Glomerular visceral epithelial cell (primary cell): ENCODE measurements around the gene APIP.

Source experiments
- DNase-seq: peaks from one replicate; pipeline ENCODE4 v3.0.0-alpha.2; 2016; ENCODE audit errors: extremely low spot score

The APIP gene, protein sequence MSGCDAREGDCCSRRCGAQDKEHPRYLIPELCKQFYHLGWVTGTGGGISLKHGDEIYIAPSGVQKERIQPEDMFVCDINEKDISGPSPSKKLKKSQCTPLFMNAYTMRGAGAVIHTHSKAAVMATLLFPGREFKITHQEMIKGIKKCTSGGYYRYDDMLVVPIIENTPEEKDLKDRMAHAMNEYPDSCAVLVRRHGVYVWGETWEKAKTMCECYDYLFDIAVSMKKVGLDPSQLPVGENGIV

GRCh38 chr11:34916015-34916842, at the start of gene APIP, which contains the start of gene PDHX:
Gene APIP (minus strand): TSS chr11:34916379. CDS start chr11:34916284, 95 bp downstream.
Gene PDHX (plus strand): TSS chr11:34916618. CDS start chr11:34916656, 38 bp downstream.
- DNase-seq, result peak; percentile 100

- no peak for DNase-seq
Observed at GRCh38 chr11:34964610-34965331, 48.6 kb upstream of the APIP start.

- DNase-seq, result no peak
Observed at GRCh38 chr11:34963351-34963750, 47.2 kb upstream of the APIP start.

DNA sequence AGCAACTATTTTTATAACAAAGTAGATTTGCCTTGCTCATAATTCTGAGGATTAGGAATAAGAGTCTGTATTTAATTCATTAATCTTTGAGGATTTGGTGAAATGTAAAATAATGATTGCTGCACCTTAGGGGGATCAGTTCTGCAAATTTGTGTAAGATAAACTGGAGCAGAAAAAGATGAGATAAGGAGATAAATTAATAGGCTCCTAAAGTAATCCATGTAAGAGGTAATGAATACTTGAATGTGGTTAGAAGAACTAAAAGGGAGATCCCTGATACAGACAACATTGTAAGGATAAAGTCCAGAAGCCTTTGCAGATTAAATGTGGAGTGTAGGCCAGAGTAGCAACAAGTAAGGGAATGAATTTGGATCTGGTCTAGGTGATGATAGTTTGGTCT, 45.9 kb upstream of the APIP start:
- DNase-seq, result no peak

- no peak for DNase-seq
Observed at GRCh38 chr11:34960277-34960676, 44.1 kb upstream of the APIP start.

GRCh38 chr11:34959770-34960169, 43.6 kb upstream of the APIP start:
- DNase-seq, result no peak

GRCh38 chr11:34957606-34958005, 41.4 kb upstream of the APIP start:
- DNase-seq, result no peak

DNA sequence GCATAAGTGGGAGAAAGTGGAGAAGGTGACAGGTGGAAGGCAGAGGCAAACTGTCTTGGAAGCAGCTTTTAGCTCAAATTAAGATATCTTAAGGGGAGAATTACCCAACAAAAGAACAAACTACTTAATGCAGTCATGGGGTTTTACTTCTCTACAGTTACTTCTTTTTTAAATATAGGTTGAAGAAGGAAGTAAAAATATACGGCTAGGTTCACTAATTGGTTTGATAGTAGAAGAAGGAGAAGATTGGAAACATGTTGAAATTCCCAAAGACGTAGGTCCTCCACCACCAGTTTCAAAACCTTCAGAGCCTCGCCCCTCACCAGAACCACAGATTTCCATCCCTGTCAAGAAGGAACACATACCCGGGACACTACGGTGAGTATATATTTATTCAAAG, 41.0 kb upstream of the APIP start:
- no peak for DNase-seq

DNA sequence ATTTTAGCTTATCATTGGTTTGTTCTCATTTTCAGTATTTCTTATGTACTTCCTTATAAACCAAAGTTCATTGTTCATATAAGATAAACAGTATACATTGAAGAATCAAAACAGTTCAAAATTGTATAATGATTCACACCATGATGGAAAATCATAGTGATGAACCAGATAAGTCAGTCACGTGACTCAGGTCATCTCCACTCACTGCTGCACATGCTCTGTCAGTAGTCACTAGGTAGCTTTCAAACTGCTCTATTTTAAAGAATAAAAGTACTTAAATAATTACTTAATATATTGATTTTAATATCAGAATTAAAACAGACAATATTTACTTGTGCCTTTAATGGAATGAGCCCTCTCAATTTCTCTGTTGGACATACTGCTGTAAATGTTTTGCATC, 37.8 kb upstream of the APIP start:
- no peak for DNase-seq

GRCh38 chr11:34948696-34949095, 32.5 kb upstream of the APIP start:
- DNase-seq, result no peak

DNA sequence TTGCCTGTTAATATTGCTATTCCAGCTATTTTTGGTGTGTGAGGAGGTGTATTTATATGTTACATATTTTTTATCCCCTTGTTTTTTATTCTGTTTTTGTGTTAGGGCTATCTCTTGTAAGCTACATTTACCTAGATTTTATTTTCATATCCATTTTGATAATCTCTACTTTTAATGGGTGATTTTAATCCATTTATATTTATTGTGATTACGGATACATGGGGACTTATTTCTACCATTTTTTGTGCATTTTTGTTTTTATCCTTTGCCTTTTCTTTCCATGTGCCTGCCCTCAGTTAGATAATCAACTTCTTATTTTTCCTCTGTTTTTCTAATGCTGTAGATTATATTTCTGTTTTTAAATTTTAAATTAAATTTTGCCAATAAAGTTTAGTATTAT, 28.5 kb upstream of the APIP start:
- no peak for DNase-seq

- no peak for DNase-seq
Observed at GRCh38 chr11:34941688-34942087, 25.5 kb upstream of the APIP start.

- no peak for DNase-seq
Observed at GRCh38 chr11:34940026-34940677, 24.0 kb upstream of the APIP start.

- no peak for DNase-seq
Observed at GRCh38 chr11:34938611-34939010, 22.4 kb upstream of the APIP start.

- no peak for DNase-seq
Observed at GRCh38 chr11:34936945-34937629, 20.9 kb upstream of the APIP start.

- DNase-seq, result no peak
Observed at GRCh38 chr11:34929794-34930763, 13.9 kb upstream of the APIP start.

GRCh38 chr11:34928960-34929680, 12.9 kb upstream of the APIP start:
- no peak for DNase-seq

GRCh38 chr11:34928268-34928959, 12.2 kb upstream of the APIP start:
- DNase-seq, result no peak

GRCh38 chr11:34926831-34927132, 10.6 kb upstream of the APIP start:
- no peak for DNase-seq
